Activated B cell treated with CpG ODN at 0.5 μM for 24 hours (primary cell): ENCODE measurements around the gene PARP4. TPM values are rescaled to one million over a fixed set of nuclear protein-coding genes. Genes with fewer than 3 reads are reported as not detected.
A peak's percentile ranks its signal among the peaks of the same experiment; 100 is the strongest.

Experiments used
- ATAC-seq: fragments of 200-7000 bp; cut with Tn5 transposase; one replicate; pipeline ENCODE4 v1.10.0; 2021; ENCODE audit warnings: low read depth, mild to moderate bottlenecking, moderate library complexity
- CTCF ChIA-PET: fragments of 350-600 bp; sonication (Branson Sonifier 250); formaldehyde crosslinking; loops from one replicate; lab custom pipeline; 2021; ENCODE audit warnings: antibody characterized with exemption; lab: Charles Lee
- POLR2A ChIA-PET: fragments of 350-600 bp; sonication (Branson Sonifier 250); formaldehyde crosslinking; loops from one replicate; lab custom pipeline; 2021; ENCODE audit warnings: antibody characterized with exemption; lab: Charles Lee
- DNase-seq: peaks from one replicate; pipeline ENCODE4 v3.0.0; 2022
- H3K27ac Mint-ChIP-seq: one replicate; pipeline ENCODE4 v1.8.0; 2020; ENCODE audit warnings: mixed read lengths
- H3K27me3 Mint-ChIP-seq: one replicate; pipeline ENCODE4 v1.8.0; 2021; ENCODE audit warnings: mixed read lengths
- H3K36me3 Mint-ChIP-seq: one replicate; pipeline ENCODE4 v1.8.0; 2021; ENCODE audit warnings: low read depth, mixed read lengths
- H3K4me1 Mint-ChIP-seq: one replicate; pipeline ENCODE4 v1.8.0; 2021; ENCODE audit warnings: mixed read lengths
- H3K4me3 Mint-ChIP-seq: one replicate; pipeline ENCODE4 v1.8.0; 2020; ENCODE audit warnings: mild to moderate bottlenecking, mixed read lengths
- H3K9me3 Mint-ChIP-seq: one replicate; pipeline ENCODE4 v1.8.0; 2020; ENCODE audit warnings: mixed read lengths
- CTCF ChIP-seq: fragments of 200-600 bp; IDR thresholded peaks from one replicate; pipeline ENCODE4 v1.8.0; 2022; ENCODE audit warnings: antibody characterized with exemption, mild to moderate bottlenecking
- intact Hi-C: fragments of 100-400 bp; cut with micrococcal nuclease; formaldehyde crosslinking; loops from one replicate; pipeline ENCODE4 v1.15.1; 2024
- total RNA-seq: library from RNA; stranded (reverse); gene quantifications from 2 replicates; pipeline ENCODE4 v1.2.3, GENCODE V29; 2022

PARP4 gene
- total RNA-seq, 1 donor from 2014 or later = 56.7 TPM

GRCh38 chr13:24527266-24527775, 14.7 kb upstream of the PARP4 start:
- ChIA-PET CTCF (no interaction called here), POLR2A (no interaction called here)
- Mint-ChIP-seq H3K36me3 (no peaks in the 10 kb centered on the region), H3K27ac (no peak overlapping the region), H3K4me3 (no peak overlapping the region), H3K4me1 (no peaks in the 10 kb centered on the region), H3K27me3 (peaks cover 29% of the 10 kb centered on the region), H3K9me3 (no peaks in the 10 kb centered on the region)
- TF ChIP-seq CTCF = no peak
- intact Hi-C loops = no loop called here
- DNase-seq (no peak), ATAC-seq (no peak)

GRCh38 chr13:24520733-24521132, 8.2 kb upstream of the PARP4 start:
- ATAC-seq (no peak), DNase-seq (no peak)
- Mint-ChIP-seq H3K36me3 (no peaks in the 10 kb centered on the region), H3K27me3 (no peaks in the 10 kb centered on the region), H3K9me3 (no peaks in the 10 kb centered on the region), H3K4me3 (no peak overlapping the region), H3K4me1 (no peaks in the 10 kb centered on the region), H3K27ac (no peak overlapping the region)
- no peak for TF ChIP-seq CTCF
- ChIA-PET POLR2A (no interaction called here), CTCF (no interaction called here)
- intact Hi-C loops = no loop called here

DNA sequence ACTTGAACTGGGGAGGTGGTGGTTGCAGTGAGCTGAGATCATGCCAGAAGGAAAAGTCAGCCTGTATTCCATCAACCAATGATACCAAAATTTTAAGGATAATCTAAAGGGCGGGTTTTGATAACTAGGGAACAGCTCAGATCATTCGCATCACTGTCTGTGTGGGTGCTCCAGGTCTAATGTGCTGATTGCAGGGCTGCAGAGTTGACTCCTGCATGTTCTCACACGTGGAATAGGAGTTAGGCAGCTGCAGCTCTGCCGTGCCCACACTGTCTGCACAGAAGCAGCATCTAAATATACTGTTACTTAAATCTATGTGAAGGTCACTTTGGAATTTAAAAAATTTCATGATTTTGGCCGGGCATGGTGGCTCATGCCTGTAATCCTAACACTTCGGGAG, 4.3 kb upstream of the PARP4 start:
- intact Hi-C loops = no loop called here
- H3K4me3 Mint-ChIP-seq = no peak overlapping the region
- CTCF ChIA-PET = no interaction called here

DNA sequence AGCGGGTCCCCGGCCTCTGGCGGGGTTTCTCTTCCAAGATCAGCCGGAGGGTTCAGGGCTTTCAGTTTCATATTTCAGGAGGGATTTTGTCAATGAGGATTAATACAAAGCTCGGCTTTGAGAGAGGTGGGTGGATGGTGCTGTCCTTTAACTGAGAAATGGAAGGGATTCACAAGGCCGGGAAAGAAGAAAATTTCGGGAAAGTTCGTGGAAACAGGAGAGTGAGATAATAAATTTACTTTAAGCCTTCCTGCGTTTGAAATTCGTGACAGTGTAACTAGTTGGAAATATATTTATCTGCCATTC, 283 bp upstream of the PARP4 start:
- H3K36me3 Mint-ChIP-seq = peaks cover 17% of the 10 kb centered on the region
- peak overlapping the region; percentile 88 for H3K27ac Mint-ChIP-seq
- POLR2A ChIA-PET = no interaction called here
- H3K9me3 Mint-ChIP-seq = no peaks in the 10 kb centered on the region
- ATAC-seq (no peak), DNase-seq (no peak)
- peak overlapping the region; percentile 92 for H3K4me3 Mint-ChIP-seq
- peaks cover 24% of the 10 kb centered on the region for H3K4me1 Mint-ChIP-seq
- intact Hi-C loops = loop anchor here (1.0 to 5.0 kb wide), 7 partner anchors 44 to 934 kb away; partner anchors contain the start of genes MIPEP, NUP58 and SPATA13
- no peak for TF ChIP-seq CTCF
- CTCF ChIA-PET = no interaction called here
- H3K27me3 Mint-ChIP-seq = no peaks in the 10 kb centered on the region

More for the DNA sequence above, 4.3 kb upstream of the PARP4 start:
- H3K4me1 Mint-ChIP-seq = peaks cover 10% of the 10 kb centered on the region
- peaks cover 5% of the 10 kb centered on the region for H3K36me3 Mint-ChIP-seq
- no peak for TF ChIP-seq CTCF
- no peak overlapping the region for H3K27ac Mint-ChIP-seq
- ATAC-seq = no peak
- H3K27me3 Mint-ChIP-seq = no peaks in the 10 kb centered on the region
- H3K9me3 Mint-ChIP-seq = no peaks in the 10 kb centered on the region
- no peak for DNase-seq
- POLR2A ChIA-PET = no interaction called here

DNA sequence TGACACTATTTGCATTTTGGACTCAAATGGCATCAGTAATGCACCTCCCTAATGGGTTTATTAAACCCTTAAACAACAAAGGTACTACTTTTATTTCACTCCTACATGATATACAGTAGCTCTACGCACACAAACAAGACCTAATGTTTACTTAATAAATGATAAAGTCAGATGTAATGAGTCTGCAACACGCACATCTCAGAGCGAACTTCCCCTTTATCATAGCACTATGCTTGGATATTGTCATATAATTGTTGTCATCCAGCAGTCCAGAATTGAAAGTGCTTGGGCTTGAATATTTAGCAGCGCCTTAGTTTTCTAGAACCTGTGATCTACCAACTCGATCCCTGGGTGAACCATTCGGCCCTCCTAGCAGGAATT, 772 bp downstream of the PARP4 start:
- Mint-ChIP-seq H3K27ac (peak overlapping the region; percentile 88), H3K9me3 (no peaks in the 10 kb centered on the region), H3K4me1 (peaks cover 24% of the 10 kb centered on the region), H3K27me3 (no peaks in the 10 kb centered on the region), H3K36me3 (peaks cover 24% of the 10 kb centered on the region), H3K4me3 (peak overlapping the region; percentile 92)
- DNase-seq (no peak), ATAC-seq (peak; percentile 19)
- TF ChIP-seq CTCF = no peak
- POLR2A ChIA-PET = interaction anchor here (0.6 to 0.9 kb wide), 3 partner anchors 284 to 411 kb away, joined by 3 to 8 read pairs (median 3); a partner anchor contains a TSS
- CTCF ChIA-PET = interaction anchor here (0.8 kb wide), 1 partner anchor 54 kb away, joined by 3 read pairs; no protein-coding TSS in a partner anchor
- intact Hi-C loops = loop anchor here (1.0 to 5.0 kb wide), 7 partner anchors 45 to 933 kb away; partner anchors contain the start of genes MIPEP, NUP58 and SPATA13
